SK-N-SH (cell line): ENCODE results near the gene OPCML. TPM values are rescaled to one million over a fixed set of nuclear protein-coding genes. Genes with fewer than 3 reads are reported as not detected.

Experiments used
- CTCF ChIA-PET: fragments of 300-600, 350-600 bp; formaldehyde crosslinking; extraction: SDS; loops from one replicate; lab custom pipeline; 2021; lab: Yijun Ruan, JAX
- POLR2A ChIA-PET: fragments of 350-600 bp; sonication (Branson Sonifier 250); formaldehyde crosslinking; extraction: SDS; loops from one replicate; lab custom pipeline; 2020; ENCODE audit warnings: antibody characterized with exemption, inconsistent platforms; lab: Yijun Ruan, JAX
- DNase-seq: peaks from one replicate; pipeline ENCODE4 v3.0.0; 2012
- H2AFZ ChIP-seq: fragments of 200-600 bp; sonication (generic); 2 replicates; pipeline ENCODE4 v1.8.1; 2016; ENCODE audit warnings: antibody characterized with exemption, mild to moderate bottlenecking, low read depth
- H3F3A ChIP-seq: fragments of 200-600 bp; sonication (generic); replicated peaks from 2 replicates; pipeline ENCODE3; 2016; ENCODE audit warnings: antibody characterized with exemption, mild to moderate bottlenecking; ENCODE audit not compliant: insufficient read depth
- H3K27ac ChIP-seq, 2 experiments: fragments of 200-500 bp in 1 of 2; fragments of 200-600 bp in 1 of 2; sonication (Bioruptor generic) in 1 of 2; sonication (generic), shearing (Covaris generic) in 1 of 2; 2 replicates each; pipeline versions ENCODE4 v1.5.1 to v1.6.1; 2014 to 2016; ENCODE audit warnings: low read depth in 2 of 2, inconsistent platforms in 1 of 2, low read length in 1 of 2, mild to moderate bottlenecking in 1 of 2, mixed read lengths in 1 of 2
- H3K27me3 ChIP-seq: fragments of 200-600 bp; sonication (generic), shearing (Covaris generic); 2 replicates; pipeline ENCODE4 v1.6.1; 2016; ENCODE audit warnings: mixed run types; ENCODE audit not compliant: insufficient read depth
- H3K36me3 ChIP-seq, 2 experiments: fragments of 200-500 bp in 1 of 2; fragments of 200-600 bp in 1 of 2; sonication (Bioruptor generic) in 1 of 2; sonication (generic) in 1 of 2; replicated peaks in 1 of 2; 2 replicates each; pipeline versions ENCODE3 to v1.5.1; 2014 to 2016; ENCODE audit warnings: low read length in 1 of 2, mild to moderate bottlenecking in 1 of 2; ENCODE audit not compliant: insufficient read depth in 2 of 2, control insufficient read depth in 1 of 2
- H3K4me1 ChIP-seq, 2 experiments: fragments of 200-500 bp in 1 of 2; fragments of 200-600 bp in 1 of 2; sonication (Bioruptor generic) in 1 of 2; sonication (generic), shearing (Covaris generic) in 1 of 2; 2 replicates each; pipeline versions ENCODE4 v1.5.1 to v1.6.1; 2014 to 2016; ENCODE audit warnings: low read depth in 1 of 2, low read length in 1 of 2, mixed run types in 1 of 2; ENCODE audit not compliant: insufficient read depth in 2 of 2, control insufficient read depth in 1 of 2
- H3K4me2 ChIP-seq: fragments of 200-600 bp; sonication (generic), shearing (Covaris generic); 2 replicates; pipeline ENCODE4 v1.6.1; 2017; ENCODE audit warnings: mixed run types
- H3K4me3 ChIP-seq, 2 experiments: fragments of 200-500 bp in 1 of 2; fragments of 200-600 bp in 1 of 2; sonication (Bioruptor generic) in 1 of 2; sonication (generic), shearing (Covaris generic) in 1 of 2; 2 replicates each; pipeline versions ENCODE4 v1.5.1 to v1.8.1; 2014 to 2016; ENCODE audit warnings: low read depth in 2 of 2, inconsistent platforms in 1 of 2, low read length in 1 of 2, mild to moderate bottlenecking in 1 of 2, mixed read lengths in 1 of 2, moderate library complexity in 1 of 2
- H3K79me2 ChIP-seq: fragments of 200-600 bp; sonication (generic); 2 replicates; pipeline ENCODE4 v1.8.1; 2017; ENCODE audit warnings: mild to moderate bottlenecking; ENCODE audit not compliant: insufficient read depth
- H3K9ac ChIP-seq: fragments of 200-600 bp; sonication (generic); 2 replicates; pipeline ENCODE4 v1.6.1; 2017; ENCODE audit warnings: mixed run types
- H3K9me2 ChIP-seq: fragments of 200-600 bp; sonication (generic); 2 replicates; pipeline ENCODE4 v1.6.1; 2017; ENCODE audit warnings: mixed run types
- H3K9me3 ChIP-seq: fragments of 200-600 bp; sonication (generic); 2 replicates; pipeline ENCODE4 v1.6.1; 2017; ENCODE audit warnings: mixed run types, mild to moderate bottlenecking, moderate library complexity
- H4K20me1 ChIP-seq: fragments of 200-600 bp; sonication (generic); 2 replicates; pipeline ENCODE4 v1.6.1; 2017; ENCODE audit warnings: mild to moderate bottlenecking, mixed run types; ENCODE audit not compliant: insufficient read depth
- CHD2 ChIP-seq: fragments of 150-350 bp; IDR thresholded peaks from 2 replicates; pipeline ENCODE4 v1.6.1; 2018; ENCODE audit warnings: low read length; ENCODE audit not compliant: partially characterized antibody
- EZH2phosphoT487 ChIP-seq: fragments of 200-600 bp; sonication (generic); IDR thresholded peaks from 2 replicates; pipeline ENCODE4 v1.6.1; 2017; ENCODE audit warnings: low read depth, mixed run types, mild to moderate bottlenecking, antibody characterized with exemption, moderate library complexity, borderline replicate concordance
- FOXJ3 ChIP-seq: sonication (generic); formaldehyde crosslinking; IDR thresholded peaks from 2 replicates; pipeline ENCODE4 v1.5.1; 2020; ENCODE audit warnings: mild to moderate bottlenecking, missing genetic modification reagents
- FOXM1 ChIP-seq: IDR thresholded peaks from 2 replicates; pipeline ENCODE4 v1.4.0; 2012; ENCODE audit warnings: low read depth, mild to moderate bottlenecking
- IRF3 ChIP-seq: fragments of 150-350 bp; IDR thresholded peaks from 2 replicates; pipeline ENCODE4 v1.6.1; 2016; ENCODE audit warnings: mild to moderate bottlenecking, low read depth, low read length
- JUND ChIP-seq: IDR thresholded peaks from 2 replicates; pipeline ENCODE4 v1.4.0; 2012
- MXI1 ChIP-seq: IDR thresholded peaks from 2 replicates; pipeline ENCODE4 v1.6.1; 2012; ENCODE audit warnings: mild to moderate bottlenecking, low read depth, low read length, improper control_type of control experiment
- NFIC ChIP-seq: IDR thresholded peaks from 2 replicates; pipeline ENCODE4 v1.4.0; 2012; ENCODE audit warnings: borderline replicate concordance
- PBX3 ChIP-seq: IDR thresholded peaks from 2 replicates; pipeline ENCODE4; 2012
- RAD21 ChIP-seq: IDR thresholded peaks from 2 replicates; pipeline ENCODE4 v1.6.1; 2012; ENCODE audit warnings: mild to moderate bottlenecking, low read length
- RFX5 ChIP-seq: IDR thresholded peaks from 2 replicates; pipeline ENCODE4 v1.6.1; 2012; ENCODE audit warnings: mild to moderate bottlenecking, improper control_type of control experiment, low read length
- RXRA ChIP-seq: IDR thresholded peaks from 2 replicates; pipeline ENCODE4 v1.4.0; 2012; ENCODE audit warnings: low read depth, mild to moderate bottlenecking, borderline replicate concordance
- WGBS: methylation state at CpG from one replicate; pipeline ENCODE4 v1.1.6; 2017; ENCODE audit warnings: low lambda C conversion rate; 5-methylcytosine and 5-hydroxymethylcytosine counted together
- polyA plus RNA-seq, 3 experiments: library from polyadenylated mRNA; depleted of rRNA; stranded (reverse); fragments of >200 nt; gene quantifications; 2 replicates each; pipeline ENCODE4 v1.2.3, GENCODE V29; 2012
- TF ChIP-seq, protein P1 (sequence below): fragments of 150-350 bp; IDR thresholded peaks from 2 replicates; pipeline ENCODE4 v1.6.1; 2017; ENCODE audit warnings: antibody characterized with exemption, low read length, low read depth, borderline replicate concordance
- TF ChIP-seq, protein P2 (sequence below): IDR thresholded peaks from 2 replicates; pipeline ENCODE4 v1.4.0; 2012; ENCODE audit warnings: low read depth, borderline replicate concordance

The OPCML gene
- polyA plus RNA-seq, 1 of the 3 experiments (the other 2 are of a cell fraction), result not detected

DNA sequence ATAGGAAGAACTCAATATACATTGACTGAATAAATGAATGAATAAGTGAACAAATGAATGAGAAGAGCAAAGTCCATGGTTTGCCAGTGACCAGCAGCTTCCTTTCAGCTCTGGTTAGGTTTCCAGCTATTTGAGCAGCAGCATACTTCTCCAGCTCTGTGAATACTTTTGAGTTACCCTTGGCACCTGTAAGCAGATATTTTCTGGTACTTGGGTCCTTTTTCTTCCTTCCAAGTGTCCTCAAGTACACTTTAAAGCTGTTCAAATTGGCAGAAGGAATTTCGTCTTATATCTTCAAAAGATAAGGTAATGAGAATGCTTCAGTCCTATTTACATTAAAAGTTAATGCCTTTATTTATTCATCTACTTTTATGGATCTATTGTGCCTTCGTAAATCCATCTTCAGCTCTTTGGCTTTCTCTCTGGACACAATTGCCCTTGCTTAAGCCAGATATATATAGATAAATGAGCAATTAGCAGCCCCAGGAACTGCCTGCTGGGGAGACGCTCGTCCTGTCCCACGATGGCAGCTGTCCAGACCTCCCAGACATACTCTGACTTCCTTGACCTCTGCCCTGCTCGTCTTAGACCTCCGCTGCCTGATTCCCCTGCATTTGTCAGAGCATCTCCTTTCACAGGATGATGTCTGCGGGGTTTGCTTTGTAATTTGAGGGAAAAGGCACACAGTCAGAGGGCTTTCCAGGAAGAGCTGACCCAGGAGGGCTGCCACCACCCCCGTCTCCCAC, 926.3 kb downstream of the OPCML start:
- Histone ChIP-seq H3K4me3 (no peak overlapping the region), H3K9me2 (no peaks in the 10 kb centered on the region), H3F3A (no peaks in the 10 kb centered on the region), H2AFZ (no peak overlapping the region), H3K4me2 (no peak overlapping the region), H3K27ac (no peak overlapping the region), H3K4me1 (0 out of 4 replicates have a peak, but pooled peaks cover 0 to 4% of the 10 kb centered on the region in 2 experiments), H3K79me2 (no peaks in the 10 kb centered on the region), H4K20me1 (no peaks in the 10 kb centered on the region), H3K27me3 (no peaks in the 10 kb centered on the region), H3K36me3 (no peaks in the 10 kb centered on the region), H3K9me3 (no peaks in the 10 kb centered on the region), H3K9ac (no peak overlapping the region)
- TF ChIP-seq MXI1 (no peak), FOXM1 (no peak), RXRA (no peak), NFIC (no peak), IRF3 (no peak), EZH2phosphoT487 (no peak), PBX3 (no peak), FOXJ3 (no peak), JUND (no peak), CHD2 (no peak), RFX5 (no peak), RAD21 (no peak)
- TF ChIP-seq, protein P1, sequence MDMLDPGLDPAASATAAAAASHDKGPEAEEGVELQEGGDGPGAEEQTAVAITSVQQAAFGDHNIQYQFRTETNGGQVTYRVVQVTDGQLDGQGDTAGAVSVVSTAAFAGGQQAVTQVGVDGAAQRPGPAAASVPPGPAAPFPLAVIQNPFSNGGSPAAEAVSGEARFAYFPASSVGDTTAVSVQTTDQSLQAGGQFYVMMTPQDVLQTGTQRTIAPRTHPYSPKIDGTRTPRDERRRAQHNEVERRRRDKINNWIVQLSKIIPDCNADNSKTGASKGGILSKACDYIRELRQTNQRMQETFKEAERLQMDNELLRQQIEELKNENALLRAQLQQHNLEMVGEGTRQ, result no peak
- TF ChIP-seq, protein P2, sequence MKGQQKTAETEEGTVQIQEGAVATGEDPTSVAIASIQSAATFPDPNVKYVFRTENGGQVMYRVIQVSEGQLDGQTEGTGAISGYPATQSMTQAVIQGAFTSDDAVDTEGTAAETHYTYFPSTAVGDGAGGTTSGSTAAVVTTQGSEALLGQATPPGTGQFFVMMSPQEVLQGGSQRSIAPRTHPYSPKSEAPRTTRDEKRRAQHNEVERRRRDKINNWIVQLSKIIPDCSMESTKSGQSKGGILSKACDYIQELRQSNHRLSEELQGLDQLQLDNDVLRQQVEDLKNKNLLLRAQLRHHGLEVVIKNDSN, result no peak
- 23% methylated on average over 9 of the region's 9 CpGs for WGBS
- ChIA-PET CTCF (interaction anchor here (1.0 kb wide), 1 partner anchor 39 kb away, joined by 3 read pairs; no protein-coding TSS in a partner anchor), POLR2A (no interaction called here)
- no peak for DNase-seq
